ENCODE measurements around the gene CDH24. TPM values are rescaled to one million over a fixed set of nuclear protein-coding genes. Genes with fewer than 3 reads are reported as not detected.
A peak's percentile ranks its signal among the peaks of the same experiment; 100 is the strongest.

CDH24 gene
- total RNA-seq, 1 donor from 2014 or later = 9.4 TPM

GRCh38 chr14:23047751-23048693, 9.3 kb downstream of the CDH24 start:
- no peak for FAIRE-seq
- DNase-seq (ENCODE audit: low spot score in 2 of 2) = no peak

- DNase-seq (ENCODE audit: low spot score in 2 of 2) = no peak
- no peak for FAIRE-seq
These were observed 10.2 kb downstream of the CDH24 start for GRCh38 chr14:23047034-23047634.

DNA sequence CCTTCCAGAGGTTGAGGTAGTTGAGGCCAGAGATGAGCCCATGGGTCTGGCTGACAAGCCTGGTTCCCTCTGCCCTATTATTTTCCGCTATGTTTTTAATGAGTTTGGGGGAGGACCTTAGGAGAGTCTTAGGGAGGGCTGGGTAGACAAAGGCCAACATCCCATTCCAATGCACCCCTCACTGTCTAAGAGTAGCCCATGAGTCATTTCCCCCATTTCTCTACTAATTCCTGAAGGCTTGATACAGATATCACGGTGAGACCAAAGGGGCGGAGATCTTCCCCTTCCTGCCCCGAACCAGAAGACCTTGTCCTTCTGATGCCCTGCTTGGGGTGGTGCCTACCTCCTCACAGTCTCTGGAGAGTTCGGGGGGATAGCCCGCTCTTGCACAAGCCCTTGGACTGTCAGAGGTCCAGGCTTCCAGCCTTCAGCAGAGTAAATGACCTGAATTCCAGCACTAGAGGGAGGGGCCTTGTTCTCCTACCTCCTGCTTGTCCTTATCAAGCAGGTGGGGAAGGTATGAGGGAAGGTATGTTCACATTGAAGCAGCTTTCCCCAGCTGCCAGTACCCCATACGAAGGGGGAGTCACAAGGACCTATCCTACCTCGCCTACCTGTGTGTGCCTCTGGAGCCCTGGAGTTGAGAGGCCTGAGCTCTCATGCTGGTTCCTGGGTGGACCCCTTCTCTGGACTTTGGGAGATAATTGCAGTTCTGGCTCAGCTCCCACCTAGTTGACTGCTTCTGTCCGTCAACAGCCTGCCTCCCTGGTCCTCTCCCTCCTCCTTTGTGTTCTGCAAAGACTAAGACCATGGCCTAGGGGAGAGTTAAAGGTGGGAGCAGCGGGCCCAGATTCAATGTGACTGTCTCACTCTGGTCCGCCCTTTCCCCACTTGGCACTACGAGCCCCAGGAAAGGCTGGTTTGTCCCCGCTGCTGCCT, 11.6 kb downstream of the CDH24 start:
- DNase-seq (ENCODE audit: low spot score in 2 of 2) (no peak), FAIRE-seq (no peak)

GRCh38 chr14:23044840-23045239, 12.5 kb downstream of the CDH24 start:
- DNase-seq (ENCODE audit: low spot score in 2 of 2) = no peak
- no peak for FAIRE-seq

- DNase-seq (ENCODE audit: low spot score in 2 of 2) (no peak), FAIRE-seq (no peak)
These were observed 13.6 kb downstream of the CDH24 start for GRCh38 chr14:23043754-23044153.

GRCh38 chr14:23043145-23043544, 14.2 kb downstream of the CDH24 start:
- no peak for FAIRE-seq
- DNase-seq (ENCODE audit: low spot score in 2 of 2) = no peak

GRCh38 chr14:23042162-23042965, 15.0 kb downstream of the CDH24 start, which contains the start of gene PSMB11:
TSS of gene PSMB11 (plus strand) at chr14:23042212. CDS start at chr14:23042226, 14 bp downstream.
- no peak for FAIRE-seq
- no peak for DNase-seq (ENCODE audit: low spot score in 2 of 2)

- DNase-seq (ENCODE audit: low spot score in 2 of 2) = no peak
- no peak for FAIRE-seq
These were observed 15.6 kb downstream of the CDH24 start for GRCh38 chr14:23041729-23042128.

- no peak for DNase-seq (ENCODE audit: low spot score in 2 of 2)
- no peak for FAIRE-seq
These were observed 17.2 kb downstream of the CDH24 start for GRCh38 chr14:23040100-23040499.

GRCh38 chr14:23035303-23036144, 21.8 kb downstream of the CDH24 start:
- FAIRE-seq (no peak), DNase-seq (ENCODE audit: low spot score in 2 of 2) (no peak)

DNA sequence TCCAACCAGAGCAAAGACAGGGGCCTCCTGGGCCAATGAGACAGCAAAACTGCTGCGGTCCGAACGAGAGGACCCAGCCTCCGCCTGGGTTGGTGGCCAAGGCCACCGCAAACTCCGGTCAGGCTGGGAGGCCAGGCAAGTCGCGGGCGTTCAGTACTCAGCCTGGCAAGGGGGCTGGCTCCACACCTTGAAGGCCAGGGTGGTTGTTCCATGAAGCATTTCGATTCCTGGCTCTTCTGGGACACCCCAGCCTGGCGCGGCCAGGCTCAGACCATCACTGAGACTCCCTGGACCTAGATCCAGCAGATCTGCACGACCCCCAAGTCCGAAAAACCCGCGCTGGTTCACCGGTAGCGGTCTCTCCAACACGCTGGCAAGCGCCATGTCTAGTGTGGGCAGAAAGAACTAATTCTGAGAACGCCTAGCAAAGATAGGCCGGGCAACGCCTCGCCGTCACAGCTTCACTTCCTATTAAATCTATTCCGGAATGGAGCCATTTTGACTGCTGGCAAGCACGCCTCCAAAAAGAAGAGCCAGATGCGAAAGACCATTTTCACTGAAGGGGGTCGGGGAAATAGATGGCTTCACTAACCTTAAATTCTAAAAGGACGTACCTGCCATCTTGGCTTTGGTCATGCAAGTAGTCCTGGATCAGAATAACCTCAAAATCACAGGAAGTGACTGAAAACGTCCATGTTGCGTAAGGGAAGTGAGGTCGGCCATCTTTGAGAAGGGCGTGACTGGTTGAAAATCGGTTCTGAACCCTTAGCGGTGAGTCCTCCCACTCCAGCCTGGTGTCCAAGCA, 22.6 kb downstream of the CDH24 start, which contains the start of gene PSMB5:
Gene PSMB5 (minus strand): TSS at position 403 of the 805 bp plus-strand sequence. CDS start 19 bp downstream, at position 384.
- FAIRE-seq = no peak
- DNase-seq (ENCODE audit: low spot score in 2 of 2) = peak; percentile 76 to 84

DNA sequence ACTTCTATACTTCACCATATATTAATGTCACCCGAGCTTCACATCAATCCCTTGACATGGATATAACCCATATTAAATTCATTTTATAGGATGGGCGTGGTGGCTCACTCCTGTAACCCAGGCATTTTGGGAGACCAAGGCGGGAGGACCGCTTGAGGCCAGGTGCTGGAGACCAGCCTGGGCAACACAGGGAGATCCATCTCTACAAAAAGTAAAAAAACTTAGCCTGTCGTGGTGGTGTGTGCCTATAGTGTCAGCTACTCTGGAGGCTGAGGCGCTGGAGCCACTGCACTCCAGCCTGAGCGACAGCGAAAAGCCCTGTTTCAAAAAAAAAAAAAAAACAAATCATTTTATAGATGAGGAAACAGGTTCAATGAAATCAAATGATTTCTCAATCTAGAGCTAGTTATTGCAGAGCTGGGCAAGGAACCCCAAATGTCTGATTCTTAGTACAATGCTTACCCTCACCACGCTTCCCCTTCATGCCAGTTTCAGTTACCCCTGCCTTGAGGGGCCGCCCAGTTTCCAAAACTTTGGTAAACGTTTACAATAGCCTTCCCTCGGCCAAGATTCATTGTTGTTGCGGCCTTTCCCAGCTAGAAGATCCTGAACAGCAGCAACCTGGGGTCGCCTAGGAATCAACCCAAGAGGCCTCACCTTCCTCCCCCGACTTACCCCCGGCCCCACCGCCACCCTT, 23.4 kb downstream of the CDH24 start:
- DNase-seq (ENCODE audit: low spot score in 2 of 2) (no peak), FAIRE-seq (no peak)

DNA sequence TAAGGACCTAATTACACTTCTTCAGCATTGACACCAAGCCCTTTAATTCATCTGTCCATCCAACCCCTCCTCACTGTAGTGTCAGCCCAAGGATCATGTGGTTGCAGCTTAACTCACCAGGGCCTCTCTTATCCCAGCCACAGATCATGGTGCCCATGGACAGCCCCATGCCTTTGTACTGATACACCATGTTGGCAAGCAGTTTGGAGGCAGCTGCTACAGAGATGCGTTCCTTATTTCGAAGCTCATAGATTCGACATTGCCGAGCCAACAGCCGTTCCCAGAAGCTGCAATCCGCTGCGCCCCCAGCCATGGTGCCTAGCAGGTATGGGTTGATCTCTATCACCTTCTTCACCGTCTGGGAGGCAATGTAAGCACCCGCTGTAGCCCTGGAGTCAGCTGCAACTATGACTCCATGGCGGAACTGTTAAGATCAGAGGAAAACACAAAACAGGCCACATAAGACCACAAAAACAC, 24.0 kb downstream of the CDH24 start:
- DNase-seq (ENCODE audit: low spot score in 2 of 2) (no peak), FAIRE-seq (no peak)

DNA sequence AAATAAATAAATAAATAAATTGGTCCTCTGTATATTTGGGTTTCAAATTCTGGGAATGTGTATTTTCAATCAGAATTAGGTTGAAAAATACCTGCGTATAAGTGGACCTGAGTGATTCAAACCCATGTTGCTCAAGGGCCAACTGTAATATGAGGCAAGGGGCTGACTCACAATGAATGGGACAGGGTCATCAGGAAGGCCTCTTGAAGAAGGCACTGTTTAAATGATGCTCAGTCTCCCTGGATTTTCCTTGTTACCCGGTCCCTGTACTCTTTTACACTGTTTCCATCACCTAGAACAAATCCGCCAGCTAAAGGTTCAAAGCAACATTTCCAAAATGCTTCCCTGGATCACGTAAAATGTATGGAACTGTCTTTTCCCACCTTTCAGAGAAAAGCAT, 26.4 kb downstream of the CDH24 start:
- DNase-seq (ENCODE audit: low spot score in 2 of 2) (no peak), FAIRE-seq (no peak)

DNA sequence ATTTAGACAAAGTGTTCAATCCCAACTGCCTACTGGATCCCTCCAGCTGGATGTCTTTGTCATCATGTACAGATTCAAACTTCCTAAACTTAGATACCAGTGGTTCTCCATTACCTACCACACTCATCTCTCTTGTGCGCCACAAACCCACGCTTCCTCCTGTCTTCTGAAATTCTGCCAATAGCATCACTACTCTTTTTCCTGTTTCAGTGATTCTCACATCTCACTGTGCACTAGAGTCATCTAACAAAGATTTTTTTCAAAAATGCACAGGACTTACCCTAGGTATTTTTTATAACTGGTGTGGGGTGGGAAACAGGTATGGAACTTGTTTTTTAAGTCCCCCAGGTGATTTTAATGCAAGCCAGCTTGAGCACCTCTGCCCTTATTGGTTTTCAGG, 28.5 kb downstream of the CDH24 start:
- DNase-seq (ENCODE audit: low spot score in 2 of 2) = no peak
- no peak for FAIRE-seq

DNA sequence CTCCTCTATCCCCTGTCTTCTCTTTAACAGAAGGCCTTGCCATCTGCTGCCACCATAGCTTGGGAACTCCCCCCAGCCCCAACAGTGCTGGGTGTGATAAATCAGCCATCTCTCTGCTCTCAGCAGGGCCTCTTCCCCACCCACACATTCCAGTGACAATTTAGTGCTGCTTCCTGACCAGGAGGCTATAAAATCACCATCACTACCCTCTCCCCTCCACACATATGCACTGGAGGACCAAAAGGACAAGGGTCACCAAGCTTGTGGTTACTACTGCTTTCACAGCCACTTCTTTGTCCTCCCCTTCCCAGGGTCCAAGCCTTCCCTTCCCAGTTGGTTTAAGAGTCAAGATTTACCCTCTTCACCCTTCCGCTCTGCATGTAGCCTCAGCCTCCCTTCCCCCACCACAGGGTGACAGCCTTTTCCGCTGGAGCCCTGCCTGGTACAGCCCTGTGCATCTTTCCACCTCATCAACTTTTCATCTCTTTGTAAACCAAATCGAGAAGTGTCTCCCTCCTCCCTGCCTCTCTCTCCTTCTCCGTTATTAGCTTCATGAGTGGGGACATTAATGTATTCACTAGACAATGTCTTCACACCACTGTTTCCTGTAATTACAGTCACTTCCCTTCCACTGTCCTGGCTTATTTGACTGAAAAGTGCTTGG, 32.0 kb downstream of the CDH24 start:
- DNase-seq (ENCODE audit: low spot score in 2 of 2) = no peak
- no peak for FAIRE-seq

DNA sequence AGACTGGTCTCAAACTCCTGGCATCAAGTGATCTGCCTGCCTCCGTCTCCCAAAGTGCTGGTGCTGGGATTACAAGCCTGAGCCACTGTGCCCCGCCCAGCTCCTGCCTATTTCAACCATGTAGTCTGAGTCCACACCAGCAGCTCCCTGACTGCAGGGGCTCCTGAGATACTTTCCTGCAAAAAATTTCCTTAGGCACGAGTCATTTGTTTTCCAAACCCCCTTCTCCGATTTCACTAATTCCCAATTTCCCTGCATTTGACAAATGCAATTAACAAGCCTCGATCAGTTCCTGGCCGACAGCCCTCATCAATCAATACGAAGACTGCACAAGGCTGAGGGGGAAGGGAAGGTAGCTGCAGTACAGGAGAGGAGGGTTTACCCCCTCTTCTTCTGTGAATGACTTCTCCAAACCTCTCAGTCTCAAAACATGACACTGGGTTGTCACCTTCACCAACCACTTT, 32.7 kb downstream of the CDH24 start:
- no peak for FAIRE-seq
- DNase-seq (ENCODE audit: low spot score in 2 of 2) = no peak
